Right lobe of liver (tissue), 4 donors: ENCODE results near the gene DNAH14.

ENCODE experiments used
- CTCF ChIP-seq, 4 donors: fragments of 200-600 bp in 3 of 4; fragments of 450-650 bp in 1 of 4; IDR thresholded peaks; one replicate each; pipeline versions ENCODE4 v1.5.1 to v1.8.0; 2016 to 2022; ENCODE audit warnings: antibody characterized with exemption in 4 of 4, mild to moderate bottlenecking in 2 of 4
- POLR2A ChIP-seq: fragments of 450-650 bp; IDR thresholded peaks from one replicate; pipeline ENCODE4 v1.6.1; 2017; ENCODE audit warnings: antibody characterized with exemption, mild to moderate bottlenecking
- donor health status: DM: no; HTN: no; CAD: no.
- donor health status: DM: no; HTN: no; CAD: no.
- donor health status: DM: no; HTN: yes; CAD: no.

- TF ChIP-seq CTCF (IDR thresholded peaks at IDR 0.05) (no peak), POLR2A (no peak)
Measured at GRCh38 chr1:225332686-225333085, 403.2 kb downstream of the DNAH14 start.
